Ovary (tissue), 9 donors: ENCODE data around the gene ST3GAL3. TPM values are rescaled to one million over a fixed set of nuclear protein-coding genes. Genes with fewer than 3 reads are reported as not detected.

Experiments
- DNase-seq, 5 donors: peaks; one replicate each; pipeline ENCODE4 v3.0.0-alpha.2; 2019 to 2020
- H3K27ac ChIP-seq, 2 donors: fragments of 200-600 bp; one replicate each; pipeline versions ENCODE4 v1.5.1 to v1.8.0; 2019 to 2022
- H3K27me3 ChIP-seq: fragments of 200-600 bp; one replicate; pipeline ENCODE4 v1.8.0; 2022
- H3K36me3 ChIP-seq: fragments of 200-600 bp; sonication (generic); one replicate; pipeline ENCODE4 v1.5.1; 2019
- H3K4me1 ChIP-seq: one replicate; pipeline ENCODE4 v1.8.1; 2013; ENCODE audit warnings: mild to moderate bottlenecking, moderate library complexity; ENCODE audit not compliant: insufficient read depth
- H3K4me3 ChIP-seq: fragments of 200-600 bp; sonication (generic); one replicate; pipeline ENCODE4 v1.5.1; 2017
- H3K9me3 ChIP-seq, 2 donors: fragments of 200-600 bp in 1 of 2; sonication (generic) in 1 of 2; one replicate each; pipeline versions ENCODE4 v1.5.1 to v1.8.1; 2013 to 2019; ENCODE audit warnings: mild to moderate bottlenecking in 1 of 2, moderate library complexity in 1 of 2
- CTCF ChIP-seq, 3 donors: fragments of 450-650 bp in 2 of 3; fragments of 200-600 bp in 1 of 3; IDR thresholded peaks; one replicate each; pipeline versions ENCODE4 v1.5.1 to v1.8.0; 2016 to 2022; ENCODE audit warnings: antibody characterized with exemption in 3 of 3, mild to moderate bottlenecking in 1 of 3
- EP300 ChIP-seq: sonication (generic); formaldehyde crosslinking; IDR thresholded peaks from one replicate; pipeline ENCODE4 v1.6.1; 2017; ENCODE audit warnings: antibody characterized with exemption
- POLR2A ChIP-seq: fragments of 450-650 bp; IDR thresholded peaks from one replicate; pipeline ENCODE4 v1.6.1; 2017; ENCODE audit warnings: antibody characterized with exemption, mild to moderate bottlenecking, moderate library complexity
- WGBS, 3 donors: extraction: QIAGEN DNeasy Blood & Tissue Kit in 1 of 3; methylation state at CpG; one replicate each; pipeline versions ENCODE4 v1.1.5 to v1.1.7; 2013 to 2017; 5-methylcytosine and 5-hydroxymethylcytosine counted together
- intact Hi-C, 4 donors: fragments of 100-400 bp; cut with DNase I; formaldehyde crosslinking; loops; one replicate each; pipeline versions ENCODE4 v1.11.0 to v1.15.1; 2022 to 2023
- polyA plus RNA-seq, 2 donors: library from polyadenylated mRNA; stranded (reverse); fragments of 200-250 nt in 1 of 2; fragments of 350-450 nt in 1 of 2; fragmentation: Illumina TruSeq in 1 of 2; extraction: RNeasy Lipid Tissue Mini Kit (QIAGEN cat#74804) in 1 of 2; gene quantifications; one replicate each; pipeline ENCODE4 v1.2.3, GENCODE V29; 2013 to 2014
- total RNA-seq, 7 donors: library from RNA; depleted of rRNA in 2 of 7; stranded (reverse); fragments of >200 nt in 2 of 7; fragmentation: NEBNext Ultra II Directional in 3 of 7; extraction: Animal tissue kit (Norgen Biotek cat#: 25700) in 3 of 7; gene quantifications; one replicate each; pipeline versions ENCODE4 v1.1.0 to v1.2.4, GENCODE V29; 2016 to 2023
- donor health status: DM: no; HTN: no; CAD: no; lungs with moderate emphysema.
- donor health status: DM: no; HTN: no; CAD: no.
- donor health status: Bipolar disorder and iron deficiency.
- donor health status: DM: yes; HTN: yes; CAD: no.
- donor health status: DM: no; HTN: no; CAD: no.
- donor health status: DM: yes; HTN: yes; CAD: no.

Gene ST3GAL3
- total and polyA plus RNA-seq, 9 donors: 11.4 to 43.3 (median 27.1) TPM

- Histone ChIP-seq H3K36me3 (no peaks in the 10 kb centered on the region), H3K27ac (no peak overlapping the region), H3K4me3 (no peak overlapping the region), H3K9me3 (no peaks in the 10 kb centered on the region), H3K27me3 (no peaks in the 10 kb centered on the region), H3K4me1 (peaks cover 2% of the 10 kb centered on the region)
- intact Hi-C loops: loop anchor here in 3 of 4 donors (5.0 to 10.0 kb wide), 3 partner anchors 164 to 277 kb away; partner anchors contain the start of gene ARTN (in 1 of the 3)
- no peak for DNase-seq
- TF ChIP-seq POLR2A (no peak), EP300 (no peak), CTCF (IDR thresholded peaks at IDR 0.05) (no peak)
Observed at GRCh38 chr1:43768168-43768567, 60.8 kb downstream of the ST3GAL3 start.

GRCh38 chr1:43769350-43769908, 62.1 kb downstream of the ST3GAL3 start:
- Histone ChIP-seq H3K27ac (no peak overlapping the region), H3K4me3 (no peak overlapping the region), H3K36me3 (no peaks in the 10 kb centered on the region), H3K9me3 (no peaks in the 10 kb centered on the region), H3K27me3 (no peaks in the 10 kb centered on the region), H3K4me1 (no peaks in the 10 kb centered on the region)
- no peak for TF ChIP-seq POLR2A
- TF ChIP-seq EP300: no peak
- TF ChIP-seq CTCF (IDR thresholded peaks at IDR 0.05): no peak
- 87 to 89% (median 89%) methylated on average over 4 of the region's 4 CpGs for WGBS, 3 donors
- intact Hi-C loops: loop anchor here in 3 of 4 donors (5.0 to 10.0 kb wide), 3 partner anchors 163 to 275 kb away; partner anchors contain the start of gene ARTN (in 1 of the 3)
- DNase-seq: no peak

GRCh38 chr1:43770111-43770510, 62.8 kb downstream of the ST3GAL3 start:
- no peak for DNase-seq
- Histone ChIP-seq H3K9me3 (no peaks in the 10 kb centered on the region), H3K36me3 (no peaks in the 10 kb centered on the region), H3K27ac (no peak overlapping the region), H3K4me1 (no peaks in the 10 kb centered on the region), H3K4me3 (no peak overlapping the region), H3K27me3 (no peaks in the 10 kb centered on the region)
- 88 to 97% (median 93%) methylated on average over 2 of the region's 2 CpGs for WGBS, 3 donors
- intact Hi-C loops: no loop called here
- TF ChIP-seq CTCF (IDR thresholded peaks at IDR 0.05): no peak
- no peak for TF ChIP-seq EP300
- TF ChIP-seq POLR2A: no peak

- H3K4me1 ChIP-seq: no peaks in the 10 kb centered on the region
- H3K4me3 ChIP-seq: no peak overlapping the region
- no peak overlapping the region for H3K27ac ChIP-seq
- H3K27me3 ChIP-seq: no peaks in the 10 kb centered on the region
- no peak for DNase-seq
- WGBS, 3 donors: 95 to 99% (median 98%) methylated on average over 5 of the region's 5 CpGs
- H3K9me3 ChIP-seq: no peaks in the 10 kb centered on the region
- no peak for TF ChIP-seq POLR2A
- TF ChIP-seq EP300: no peak
- H3K36me3 ChIP-seq: no peaks in the 10 kb centered on the region
- intact Hi-C loops: no loop called here
Observed at GRCh38 chr1:43772978-43773377, 65.6 kb downstream of the ST3GAL3 start.

GRCh38 chr1:43773821-43774220, 66.5 kb downstream of the ST3GAL3 start:
- intact Hi-C loops: no loop called here

More at GRCh38 chr1:43773821-43774220, 66.5 kb downstream of the ST3GAL3 start:
- no peak for DNase-seq
- H3K4me1 ChIP-seq: no peaks in the 10 kb centered on the region
- no peaks in the 10 kb centered on the region for H3K9me3 ChIP-seq
- TF ChIP-seq CTCF (IDR thresholded peaks at IDR 0.05) (no peak), EP300 (no peak), POLR2A (no peak)
- H3K4me3 ChIP-seq: no peak overlapping the region
- no peaks in the 10 kb centered on the region for H3K27me3 ChIP-seq
- H3K27ac ChIP-seq: no peak overlapping the region
- H3K36me3 ChIP-seq: no peaks in the 10 kb centered on the region
